ENCODE data around the gene PAN3.

GRCh38 chr13:28271056-28271840 lies 132.9 kb downstream of the PAN3 start:
- no peak for TF ChIP-seq CTCF (IDR thresholded peaks at IDR 0.05 in 4 of 5, conservative IDR thresholded peaks at IDR 0.05 in 1 of 5)
- TF ChIP-seq POLR2A (IDR thresholded peaks at IDR 0.05) = no peak
